GM12874 (cell line): ENCODE measurements around the gene SF3B5.

Source experiments
- TF ChIP-seq, protein P1 (sequence below): IDR thresholded peaks from 2 replicates; pipeline ENCODE4 v1.5.1; 2011; ENCODE audit warnings: low read depth, mild to moderate bottlenecking, control low read depth, low read length, moderate library complexity; ENCODE audit not compliant: insufficient read depth

SF3B5 gene

DNA sequence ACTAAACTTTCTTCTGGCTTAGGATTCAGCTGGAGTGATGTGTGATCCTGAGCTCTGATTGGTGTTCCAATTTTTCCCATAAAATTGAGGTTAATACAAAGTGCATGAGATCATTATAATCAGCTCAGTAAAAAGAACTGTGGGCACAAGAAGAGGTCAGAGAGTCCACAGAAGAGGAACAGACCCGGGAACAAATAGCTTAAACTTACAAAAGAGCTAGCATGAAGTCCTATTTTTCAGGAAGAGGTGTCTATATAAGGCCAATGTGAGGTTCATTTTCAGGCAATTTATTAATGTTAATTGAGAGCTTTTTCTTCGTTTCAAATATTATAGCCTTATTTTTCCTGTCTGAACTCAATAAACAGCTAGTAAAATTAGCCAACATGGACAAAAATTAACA lies 28.0 kb upstream of the SF3B5 start:
- TF ChIP-seq, protein P1, sequence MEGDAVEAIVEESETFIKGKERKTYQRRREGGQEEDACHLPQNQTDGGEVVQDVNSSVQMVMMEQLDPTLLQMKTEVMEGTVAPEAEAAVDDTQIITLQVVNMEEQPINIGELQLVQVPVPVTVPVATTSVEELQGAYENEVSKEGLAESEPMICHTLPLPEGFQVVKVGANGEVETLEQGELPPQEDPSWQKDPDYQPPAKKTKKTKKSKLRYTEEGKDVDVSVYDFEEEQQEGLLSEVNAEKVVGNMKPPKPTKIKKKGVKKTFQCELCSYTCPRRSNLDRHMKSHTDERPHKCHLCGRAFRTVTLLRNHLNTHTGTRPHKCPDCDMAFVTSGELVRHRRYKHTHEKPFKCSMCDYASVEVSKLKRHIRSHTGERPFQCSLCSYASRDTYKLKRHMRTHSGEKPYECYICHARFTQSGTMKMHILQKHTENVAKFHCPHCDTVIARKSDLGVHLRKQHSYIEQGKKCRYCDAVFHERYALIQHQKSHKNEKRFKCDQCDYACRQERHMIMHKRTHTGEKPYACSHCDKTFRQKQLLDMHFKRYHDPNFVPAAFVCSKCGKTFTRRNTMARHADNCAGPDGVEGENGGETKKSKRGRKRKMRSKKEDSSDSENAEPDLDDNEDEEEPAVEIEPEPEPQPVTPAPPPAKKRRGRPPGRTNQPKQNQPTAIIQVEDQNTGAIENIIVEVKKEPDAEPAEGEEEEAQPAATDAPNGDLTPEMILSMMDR, result no peak

DNA sequence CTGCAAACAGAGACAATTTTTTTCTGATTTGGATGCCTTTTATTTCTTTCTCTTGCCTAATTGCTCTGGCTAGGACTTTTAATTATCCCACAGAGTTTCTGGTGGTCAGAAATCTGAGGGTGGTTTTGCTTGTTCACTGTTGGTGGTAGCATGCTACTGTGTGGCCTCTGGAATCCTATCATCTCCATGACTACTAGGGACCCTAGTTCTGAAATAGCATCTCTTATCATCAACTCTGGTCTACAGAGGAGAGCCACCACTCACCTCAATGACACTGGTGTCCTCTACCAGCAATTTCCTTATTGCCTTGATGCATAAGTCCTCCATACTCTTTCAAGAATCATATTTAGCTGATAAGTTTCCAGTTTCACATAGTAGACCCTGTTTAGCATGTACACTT lies 27.5 kb upstream of the SF3B5 start:
- TF ChIP-seq, protein P1, result no peak

DNA sequence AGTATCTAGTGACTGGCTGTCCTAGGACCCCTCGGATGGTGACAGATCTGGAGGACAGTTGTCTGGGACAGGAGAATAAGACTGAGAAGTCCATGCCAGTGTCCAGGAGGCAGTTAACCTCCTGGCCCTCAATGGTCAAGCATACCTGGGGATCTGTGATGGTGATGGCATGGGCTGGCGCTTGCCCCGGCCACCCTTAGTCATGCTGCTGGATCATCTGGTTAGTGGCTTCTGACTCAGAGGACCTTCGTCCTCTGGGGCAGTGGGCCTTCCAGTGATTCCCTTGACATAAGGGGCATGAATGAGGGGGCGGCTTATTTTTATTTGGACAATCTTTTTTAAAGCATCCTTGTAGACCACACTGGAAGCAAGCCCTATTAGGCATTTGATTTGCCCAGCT lies 24.0 kb upstream of the SF3B5 start:
- TF ChIP-seq, protein P1, result no peak

DNA sequence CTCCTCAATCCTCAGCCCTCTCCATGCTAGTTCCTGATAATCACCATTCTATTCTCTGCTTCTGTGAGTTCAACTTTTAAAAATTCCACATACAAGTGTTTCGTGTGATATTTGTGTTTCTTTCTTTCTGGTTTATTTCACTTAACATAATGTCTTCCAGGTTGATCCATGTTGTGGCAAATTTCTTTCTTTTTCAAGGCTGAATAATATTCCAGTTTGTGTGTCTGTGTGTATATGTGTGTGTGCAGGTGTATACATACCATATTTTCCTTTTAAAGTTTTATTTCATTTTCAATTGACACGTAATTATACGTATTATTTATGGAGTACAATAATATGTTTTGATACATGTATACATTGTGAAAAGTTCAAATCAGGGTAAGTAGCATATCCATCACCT lies 19.8 kb upstream of the SF3B5 start:
- TF ChIP-seq, protein P1, result no peak

DNA sequence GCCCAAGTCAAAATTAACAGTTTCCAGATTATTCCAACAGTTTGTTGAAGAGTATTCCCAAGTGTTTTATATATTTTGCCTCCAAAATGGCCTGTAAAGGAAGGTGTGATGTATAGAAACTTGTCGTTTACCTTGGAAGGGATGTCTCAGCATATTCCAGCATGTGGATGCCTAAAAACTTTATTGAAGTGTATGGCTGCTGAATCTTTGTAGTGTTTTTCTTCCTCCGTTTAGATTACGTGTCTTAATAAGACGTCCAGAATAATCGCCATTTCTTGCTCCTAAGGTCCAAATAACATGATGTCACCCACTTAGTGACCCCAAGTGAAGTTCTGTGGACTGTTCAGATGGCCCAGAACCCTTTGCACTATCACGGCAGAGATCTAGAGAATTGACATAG lies 18.0 kb upstream of the SF3B5 start:
- TF ChIP-seq, protein P1, result no peak

DNA sequence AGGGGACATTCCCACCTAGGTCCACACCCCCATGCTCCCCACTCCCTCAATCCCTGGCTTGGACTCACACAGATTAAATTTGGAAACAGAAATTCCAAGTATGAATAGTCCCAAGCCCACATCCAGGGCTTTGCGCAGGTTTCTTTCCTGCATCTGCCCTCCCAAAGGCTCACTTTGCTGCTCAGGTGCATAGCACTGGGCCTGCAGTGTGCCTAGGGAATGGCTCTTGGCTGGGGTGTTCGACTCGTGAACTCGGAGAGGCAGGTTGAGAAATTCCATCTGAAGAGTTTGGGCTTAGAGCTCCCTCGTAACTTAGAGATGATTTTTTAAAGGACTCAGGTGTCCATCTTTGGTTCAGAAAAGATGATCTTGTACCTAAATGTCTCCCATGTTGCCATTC lies 14.8 kb upstream of the SF3B5 start:
- TF ChIP-seq, protein P1, result no peak

DNA sequence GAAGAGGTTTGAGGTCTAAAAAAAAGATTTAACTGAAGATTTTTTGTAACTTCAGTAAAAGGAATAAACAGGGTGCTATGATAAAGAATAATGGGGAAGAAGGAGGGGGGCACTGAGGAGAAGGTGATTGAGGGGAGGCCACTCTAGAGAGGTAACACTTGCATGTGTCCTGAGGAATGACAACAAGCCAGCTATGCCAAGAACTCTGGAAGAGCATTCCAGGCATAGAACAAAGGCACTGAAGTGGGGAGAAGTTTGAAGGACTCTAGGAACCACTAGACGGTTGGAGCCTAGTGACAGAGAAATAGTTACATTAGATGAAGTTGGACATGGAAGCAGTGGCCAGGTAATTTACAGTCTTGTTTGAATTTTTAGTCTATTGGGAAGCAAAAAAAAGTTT lies 10.8 kb upstream of the SF3B5 start:
- TF ChIP-seq, protein P1, result no peak

DNA sequence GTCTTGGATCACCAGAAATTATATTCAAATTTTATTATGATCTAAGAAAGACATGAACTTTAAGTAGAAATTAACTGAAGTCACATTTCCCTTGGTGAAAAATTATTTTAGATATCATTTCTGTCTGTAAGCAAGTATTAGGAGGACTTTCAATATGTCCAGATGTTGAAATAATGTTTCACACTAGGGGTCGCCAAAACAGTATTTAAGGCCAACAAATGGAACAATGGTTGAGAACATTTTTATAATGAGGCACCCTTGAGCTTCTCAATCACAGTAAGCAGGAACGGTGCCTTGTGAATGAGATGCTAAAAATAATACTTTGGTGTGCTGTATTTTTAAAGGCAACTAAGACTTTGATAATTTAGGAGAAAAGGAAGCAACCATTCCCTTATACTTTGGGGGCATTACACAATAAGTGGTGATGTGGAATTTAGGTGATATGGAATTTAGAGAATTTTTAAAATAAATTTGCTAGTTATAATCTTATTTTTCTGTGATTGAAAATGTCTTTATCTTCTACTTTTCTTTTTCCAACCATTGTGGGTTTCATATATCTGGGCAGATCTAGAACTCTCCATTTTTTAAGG lies 9.6 kb upstream of the SF3B5 start:
- TF ChIP-seq, protein P1, result peak; percentile 42; the same call in 1 of the 2 replicates
